ENCODE data around the gene PTGIS.

The PTGIS gene

GRCh38 chr20:49479785-49480184, 88.2 kb downstream of the PTGIS start:
- Histone ChIP-seq H4K91ac (ENCODE audit: low read length) (no peak overlapping the region), H3K4me2 (ENCODE audit: low read length, poor library complexity, severe bottlenecking) (no peak overlapping the region), H3K9me3 (ENCODE audit: control insufficient read depth, low read length) (no peaks in the 10 kb centered on the region), H2BK12ac (ENCODE audit: low read length in 2 of 2) (no peak overlapping the region), H3K4me1 (ENCODE audit: control insufficient read depth, insufficient read depth, low read depth, low read length) (peaks cover 17% of the 10 kb centered on the region), H3K9ac (ENCODE audit: low read length) (no peak overlapping the region), H3K79me1 (replicated peaks; ENCODE audit: low read length, poor library complexity, severe bottlenecking) (no peaks in the 10 kb centered on the region), H2BK5ac (ENCODE audit: low read depth, low read length, poor library complexity, severe bottlenecking) (no peak overlapping the region), H2AK5ac (ENCODE audit: low read length, severe bottlenecking) (no peak overlapping the region), H2BK120ac (ENCODE audit: low read depth, low read length) (no peak overlapping the region), H2BK15ac (ENCODE audit: low read depth, poor library complexity, severe bottlenecking) (no peak overlapping the region), H3K18ac (ENCODE audit: low read depth in 1 of 2, low read length in 2 of 2) (no peak overlapping the region), H3K27me3 (ENCODE audit: control insufficient read depth in 1 of 2, insufficient read depth in 1 of 2, low read length in 2 of 2) (peaks cover 86 to 90% of the 10 kb centered on the region in 2 experiments), H4K8ac (ENCODE audit: low read length) (no peak overlapping the region), H3K36me3 (ENCODE audit: control insufficient read depth in 1 of 2, insufficient read depth in 2 of 2, low read depth in 1 of 2, low read length in 2 of 2) (peaks cover 0 to 3% of the 10 kb centered on the region in 2 experiments), H2AFZ (ENCODE audit: low read depth, low read length) (no peak overlapping the region), H3K4ac (ENCODE audit: low read depth in 1 of 2, low read length in 2 of 2) (no peak overlapping the region), H3K4me3 (ENCODE audit: insufficient read depth in 1 of 2, low read depth in 1 of 2, low read length in 2 of 2) (no peak overlapping the region), H3K23ac (ENCODE audit: low read length in 2 of 2) (no peak overlapping the region), H3K14ac (ENCODE audit: low read length in 2 of 2) (no peak overlapping the region), H3K27ac (ENCODE audit: low read length, poor library complexity, severe bottlenecking) (no peak overlapping the region)
- DNase-seq: no peak
- 88% methylated on average over 6 of the region's 6 CpGs for WGBS

DNA sequence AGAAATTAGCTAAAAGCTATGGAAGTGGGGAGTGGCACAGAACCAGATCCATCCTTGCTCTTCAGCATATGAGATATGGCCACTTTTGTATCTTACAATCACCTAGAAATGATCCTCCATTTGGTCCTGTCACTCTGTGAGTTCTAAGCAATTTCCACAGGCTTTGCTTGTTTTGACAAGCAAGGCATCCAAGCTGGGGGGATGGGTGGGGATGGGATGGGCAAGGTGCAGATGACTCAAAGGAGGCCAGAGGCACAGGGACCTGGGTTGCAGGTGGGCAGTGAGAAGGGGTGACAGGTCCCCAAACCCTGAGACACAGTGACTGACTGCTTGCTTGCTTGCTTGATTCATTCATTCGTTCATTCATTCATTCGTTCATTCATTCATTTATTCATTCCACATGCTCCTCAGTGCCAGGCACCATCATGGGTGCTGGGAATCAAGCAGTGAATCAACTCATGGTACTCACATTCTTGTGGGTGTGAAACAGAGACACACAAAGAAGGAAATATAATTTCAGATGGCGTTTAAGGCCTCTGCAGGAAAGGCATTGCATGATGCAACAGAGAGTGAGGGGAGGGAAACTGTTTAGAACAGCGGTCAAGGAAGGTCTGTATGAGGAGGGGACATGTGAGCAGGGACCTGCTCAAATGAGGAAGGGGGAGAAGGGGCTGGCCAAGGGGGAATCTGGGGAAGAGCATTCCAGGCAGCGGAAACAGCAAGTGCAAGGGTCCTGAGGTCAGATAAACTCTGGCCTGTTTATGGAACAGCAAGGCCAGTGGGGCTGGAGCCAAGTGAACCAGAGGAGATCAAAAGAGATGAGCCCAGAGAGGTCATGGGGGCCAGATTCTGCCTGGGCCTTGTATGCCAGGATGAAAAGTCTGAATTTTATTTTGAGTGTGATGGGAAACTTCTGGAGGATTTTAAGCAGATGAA, 88.9 kb downstream of the PTGIS start:
- no peak overlapping the region for H3K27ac ChIP-seq (ENCODE audit: low read length, poor library complexity, severe bottlenecking)
- H3K27me3 ChIP-seq (ENCODE audit: control insufficient read depth in 1 of 2, insufficient read depth in 1 of 2, low read length in 2 of 2): peaks cover 88 to 92% of the 10 kb centered on the region in 2 experiments
- H3K4ac ChIP-seq (ENCODE audit: low read depth in 1 of 2, low read length in 2 of 2): no peak overlapping the region
- H2BK12ac ChIP-seq (ENCODE audit: low read length in 2 of 2): no peak overlapping the region
- H2BK15ac ChIP-seq (ENCODE audit: low read depth, poor library complexity, severe bottlenecking): no peak overlapping the region
- no peak overlapping the region for H3K18ac ChIP-seq (ENCODE audit: low read depth in 1 of 2, low read length in 2 of 2)
- H3K36me3 ChIP-seq (ENCODE audit: control insufficient read depth in 1 of 2, insufficient read depth in 2 of 2, low read depth in 1 of 2, low read length in 2 of 2): peaks cover 0 to 3% of the 10 kb centered on the region in 2 experiments
- H3K4me3 ChIP-seq (ENCODE audit: insufficient read depth in 1 of 2, low read depth in 1 of 2, low read length in 2 of 2): no peak overlapping the region
- peaks cover 12% of the 10 kb centered on the region for H3K4me1 ChIP-seq (ENCODE audit: control insufficient read depth, insufficient read depth, low read depth, low read length)
- H2BK5ac ChIP-seq (ENCODE audit: low read depth, low read length, poor library complexity, severe bottlenecking): no peak overlapping the region
- H3K4me2 ChIP-seq (ENCODE audit: low read length, poor library complexity, severe bottlenecking): no peak overlapping the region
- no peak overlapping the region for H3K9ac ChIP-seq (ENCODE audit: low read length)
- H2AK5ac ChIP-seq (ENCODE audit: low read length, severe bottlenecking): no peak overlapping the region
- no peak overlapping the region for H3K23ac ChIP-seq (ENCODE audit: low read length in 2 of 2)
- no peak overlapping the region for H2AFZ ChIP-seq (ENCODE audit: low read depth, low read length)
- H3K9me3 ChIP-seq (ENCODE audit: control insufficient read depth, low read length): no peaks in the 10 kb centered on the region
- H3K14ac ChIP-seq (ENCODE audit: low read length in 2 of 2): no peak overlapping the region
- WGBS: 61% methylated on average over 5 of the region's 5 CpGs
- no peaks in the 10 kb centered on the region for H3K79me1 ChIP-seq (replicated peaks; ENCODE audit: low read length, poor library complexity, severe bottlenecking)
- H2BK120ac ChIP-seq (ENCODE audit: low read depth, low read length): no peak overlapping the region
- H4K8ac ChIP-seq (ENCODE audit: low read length): no peak overlapping the region
- no peak for DNase-seq
- H4K91ac ChIP-seq (ENCODE audit: low read length): no peak overlapping the region

DNA sequence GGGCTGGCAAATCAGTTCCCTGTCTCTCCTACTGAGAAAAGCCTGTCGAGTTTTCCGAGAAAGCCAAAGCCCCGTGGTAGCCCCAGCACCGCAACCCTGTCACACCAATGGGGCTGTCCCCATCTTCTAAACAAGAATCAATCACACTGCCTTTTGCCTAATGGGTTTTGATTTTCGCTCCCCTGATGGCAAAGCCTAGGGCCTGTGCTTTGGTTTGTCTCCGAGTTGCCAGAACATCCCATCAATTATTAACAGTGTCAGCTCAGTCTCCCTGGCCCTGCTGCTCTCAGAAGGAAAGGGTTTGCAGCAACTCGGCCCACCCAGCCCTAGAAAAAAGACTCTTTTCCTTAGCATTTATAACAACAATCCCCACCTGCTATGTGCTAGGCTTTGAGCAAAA, 89.7 kb downstream of the PTGIS start:
- H2BK5ac ChIP-seq (ENCODE audit: low read depth, low read length, poor library complexity, severe bottlenecking): no peak overlapping the region
- no peaks in the 10 kb centered on the region for H3K36me3 ChIP-seq (ENCODE audit: control insufficient read depth in 1 of 2, insufficient read depth in 2 of 2, low read depth in 1 of 2, low read length in 2 of 2)
- H3K4me1 ChIP-seq (ENCODE audit: control insufficient read depth, insufficient read depth, low read depth, low read length): peaks cover 6% of the 10 kb centered on the region
- no peak overlapping the region for H2AFZ ChIP-seq (ENCODE audit: low read depth, low read length)
- no peak overlapping the region for H3K4me2 ChIP-seq (ENCODE audit: low read length, poor library complexity, severe bottlenecking)
- DNase-seq: no peak
- H3K14ac ChIP-seq (ENCODE audit: low read length in 2 of 2): no peak overlapping the region
- 80% methylated on average over 6 of the region's 7 CpGs for WGBS
- H4K8ac ChIP-seq (ENCODE audit: low read length): no peak overlapping the region
- no peaks in the 10 kb centered on the region for H3K9me3 ChIP-seq (ENCODE audit: control insufficient read depth, low read length)
- no peak overlapping the region for H3K9ac ChIP-seq (ENCODE audit: low read length)
- H4K91ac ChIP-seq (ENCODE audit: low read length): no peak overlapping the region
- H2BK120ac ChIP-seq (ENCODE audit: low read depth, low read length): no peak overlapping the region
- peaks cover 89 to 94% of the 10 kb centered on the region in 2 experiments for H3K27me3 ChIP-seq (ENCODE audit: control insufficient read depth in 1 of 2, insufficient read depth in 1 of 2, low read length in 2 of 2)
- no peak overlapping the region for H2BK15ac ChIP-seq (ENCODE audit: low read depth, poor library complexity, severe bottlenecking)
- no peak overlapping the region for H3K27ac ChIP-seq (ENCODE audit: low read length, poor library complexity, severe bottlenecking)
- H2BK12ac ChIP-seq (ENCODE audit: low read length in 2 of 2): no peak overlapping the region
- no peak overlapping the region for H3K23ac ChIP-seq (ENCODE audit: low read length in 2 of 2)
- H3K79me1 ChIP-seq (replicated peaks; ENCODE audit: low read length, poor library complexity, severe bottlenecking): no peaks in the 10 kb centered on the region
- H3K18ac ChIP-seq (ENCODE audit: low read depth in 1 of 2, low read length in 2 of 2): no peak overlapping the region
- no peak overlapping the region for H2AK5ac ChIP-seq (ENCODE audit: low read length, severe bottlenecking)
- no peak overlapping the region for H3K4ac ChIP-seq (ENCODE audit: low read depth in 1 of 2, low read length in 2 of 2)
- no peak overlapping the region for H3K4me3 ChIP-seq (ENCODE audit: insufficient read depth in 1 of 2, low read depth in 1 of 2, low read length in 2 of 2)

GRCh38 chr20:49477200-49477599, 90.7 kb downstream of the PTGIS start:
- Histone ChIP-seq H3K14ac (ENCODE audit: low read length in 2 of 2) (no peak overlapping the region), H3K18ac (ENCODE audit: low read depth in 1 of 2, low read length in 2 of 2) (no peak overlapping the region), H3K23ac (ENCODE audit: low read length in 2 of 2) (no peak overlapping the region), H3K36me3 (ENCODE audit: control insufficient read depth in 1 of 2, insufficient read depth in 2 of 2, low read depth in 1 of 2, low read length in 2 of 2) (no peaks in the 10 kb centered on the region), H3K79me1 (replicated peaks; ENCODE audit: low read length, poor library complexity, severe bottlenecking) (no peaks in the 10 kb centered on the region), H3K9ac (ENCODE audit: low read length) (no peak overlapping the region), H2BK12ac (ENCODE audit: low read length in 2 of 2) (no peak overlapping the region), H2BK15ac (ENCODE audit: low read depth, poor library complexity, severe bottlenecking) (no peak overlapping the region), H3K27me3 (ENCODE audit: control insufficient read depth in 1 of 2, insufficient read depth in 1 of 2, low read length in 2 of 2) (peaks cover 88 to 89% of the 10 kb centered on the region in 2 experiments), H3K9me3 (ENCODE audit: control insufficient read depth, low read length) (no peaks in the 10 kb centered on the region), H3K4me1 (ENCODE audit: control insufficient read depth, insufficient read depth, low read depth, low read length) (no peaks in the 10 kb centered on the region), H4K91ac (ENCODE audit: low read length) (no peak overlapping the region), H3K27ac (ENCODE audit: low read length, poor library complexity, severe bottlenecking) (no peak overlapping the region), H4K8ac (ENCODE audit: low read length) (no peak overlapping the region), H3K4me3 (ENCODE audit: insufficient read depth in 1 of 2, low read depth in 1 of 2, low read length in 2 of 2) (no peak overlapping the region), H2BK120ac (ENCODE audit: low read depth, low read length) (no peak overlapping the region), H2AFZ (ENCODE audit: low read depth, low read length) (no peak overlapping the region), H3K4me2 (ENCODE audit: low read length, poor library complexity, severe bottlenecking) (no peak overlapping the region), H3K4ac (ENCODE audit: low read depth in 1 of 2, low read length in 2 of 2) (no peak overlapping the region), H2AK5ac (ENCODE audit: low read length, severe bottlenecking) (no peak overlapping the region), H2BK5ac (ENCODE audit: low read depth, low read length, poor library complexity, severe bottlenecking) (no peak overlapping the region)
- no peak for DNase-seq
- WGBS: 91% methylated on average over 3 of the region's 3 CpGs

Data from mesenchymal stem cell (in vitro differentiated cells and primary cell).